ENCODE data around the gene TSR3.

Gene TSR3

GRCh38 chr16:1310832-1311200, 40.9 kb downstream of the TSR3 start:
- H3K36me3 Mint-ChIP-seq (ENCODE audit: low read depth), result peaks cover 10% of the 10 kb centered on the region
- H3K27me3 Mint-ChIP-seq (ENCODE audit: low read depth, poor library complexity), result peaks cover 7% of the 10 kb centered on the region
- no peak for TF ChIP-seq CTCF (IDR thresholded peaks at IDR 0.05)
- H3K9me3 Mint-ChIP-seq, result no peaks in the 10 kb centered on the region
- DNase-seq, result peak; percentile 42
- H3K4me3 Mint-ChIP-seq, result peak overlapping the region; percentile 100
- H3K27ac Mint-ChIP-seq, result peak overlapping the region; percentile 100
- peaks cover 32% of the 10 kb centered on the region for H3K4me1 Mint-ChIP-seq

- TF ChIP-seq CTCF (IDR thresholded peaks at IDR 0.05), result no peak
- H3K27ac Mint-ChIP-seq, result peak overlapping the region; percentile 100
Observed at GRCh38 chr16:1309888-1310831, 41.5 kb downstream of the TSR3 start.

GRCh38 chr16:1308977-1309885, 42.4 kb downstream of the TSR3 start, which contains the start of gene UBE2I:
Gene UBE2I, plus strand, starts transcription at chr16:1309636. Its CDS starts 4,395 bp downstream, at chr16:1314031.
- H3K36me3 Mint-ChIP-seq (ENCODE audit: low read depth), result peaks cover 2% of the 10 kb centered on the region
- peaks cover 7% of the 10 kb centered on the region for H3K27me3 Mint-ChIP-seq (ENCODE audit: low read depth, poor library complexity)
- no peak for TF ChIP-seq CTCF (IDR thresholded peaks at IDR 0.05)
- DNase-seq, result peak; percentile 96
- no peaks in the 10 kb centered on the region for H3K9me3 Mint-ChIP-seq
- H3K4me3 Mint-ChIP-seq, result peak within 1 kb of the TSS; percentile 100
- H3K4me1 Mint-ChIP-seq, result peaks cover 34% of the 10 kb centered on the region
- H3K27ac Mint-ChIP-seq, result peak within 1 kb of the TSS; percentile 100

More at GRCh38 chr16:1309888-1310831, 41.5 kb downstream of the TSR3 start:
- DNase-seq, result no peak
- H3K9me3 Mint-ChIP-seq, result no peaks in the 10 kb centered on the region
- H3K4me1 Mint-ChIP-seq, result peaks cover 32% of the 10 kb centered on the region
- peaks cover 6% of the 10 kb centered on the region for H3K36me3 Mint-ChIP-seq (ENCODE audit: low read depth)
- H3K4me3 Mint-ChIP-seq, result peak overlapping the region; percentile 100
- H3K27me3 Mint-ChIP-seq (ENCODE audit: low read depth, poor library complexity), result peaks cover 7% of the 10 kb centered on the region

- DNase-seq, result no peak
- Mint-ChIP-seq H3K4me1 (peaks cover 43% of the 10 kb centered on the region), H3K27ac (no peak overlapping the region), H3K27me3 (ENCODE audit: low read depth, poor library complexity) (peaks cover 7% of the 10 kb centered on the region), H3K36me3 (ENCODE audit: low read depth) (no peaks in the 10 kb centered on the region), H3K9me3 (no peaks in the 10 kb centered on the region), H3K4me3 (peak overlapping the region; percentile 86)
- TF ChIP-seq CTCF (IDR thresholded peaks at IDR 0.05), result no peak
Observed at GRCh38 chr16:1308036-1308976, 43.4 kb downstream of the TSR3 start.

- no peaks in the 10 kb centered on the region for H3K36me3 Mint-ChIP-seq (ENCODE audit: low read depth)
- H3K9me3 Mint-ChIP-seq, result no peaks in the 10 kb centered on the region
- H3K27me3 Mint-ChIP-seq (ENCODE audit: low read depth, poor library complexity), result peaks cover 7% of the 10 kb centered on the region
- no peak for TF ChIP-seq CTCF (IDR thresholded peaks at IDR 0.05)
- peak overlapping the region; percentile 38 for H3K4me3 Mint-ChIP-seq
- H3K4me1 Mint-ChIP-seq, result peaks cover 41% of the 10 kb centered on the region
- no peak overlapping the region for H3K27ac Mint-ChIP-seq
- no peak for DNase-seq
Observed at GRCh38 chr16:1306334-1306733, 45.3 kb downstream of the TSR3 start.
